A673 (cell line): ENCODE results near the gene DLK2. TPM values are rescaled to one million over a fixed set of nuclear protein-coding genes. Genes with fewer than 3 reads are reported as not detected.

ENCODE experiments used
- BruUV-seq: library from RNA; stranded (reverse); fragments of 400-500 nt; replicated peaks from 2 replicates; lab custom pipeline; 2021; lab: Mats Ljungman, UMichigan
- CTCF ChIA-PET: fragments of 300-600 bp; sonication (Branson Sonifier 250); formaldehyde crosslinking; loops from one replicate; lab custom pipeline; 2022; ENCODE audit warnings: antibody characterized with exemption; lab: Charles Lee
- POLR2A ChIA-PET: fragments of 300-600 bp; sonication (Branson Sonifier 250); formaldehyde crosslinking; loops from one replicate; lab custom pipeline; 2022; ENCODE audit warnings: antibody characterized with exemption; ENCODE audit not compliant: low non-redundant PET; lab: Charles Lee
- DNase-seq: peaks from one replicate; pipeline ENCODE4 v3.0.0-alpha.2; 2015; ENCODE audit warnings: low spot score
- H3K27ac ChIP-seq: fragments of 200-600 bp; sonication (generic); 2 replicates; pipeline ENCODE4 v1.5.1; 2016; ENCODE audit warnings: mixed run types, low read depth, mild to moderate bottlenecking, mixed read lengths, antibody characterized with exemption, low read length; ENCODE audit not compliant: poor library complexity, severe bottlenecking
- H3K27me3 ChIP-seq: fragments of 200-600 bp; sonication (generic); replicated peaks from 2 replicates; pipeline ENCODE4 v1.6.1; 2017; ENCODE audit warnings: mixed run types, low read depth, mild to moderate bottlenecking, mixed read lengths, antibody characterized with exemption, low read length; ENCODE audit not compliant: insufficient read depth, poor library complexity
- H3K36me3 ChIP-seq: fragments of 200-600 bp; sonication (generic); 2 replicates; pipeline ENCODE4 v1.6.1; 2016; ENCODE audit warnings: mixed run types, mild to moderate bottlenecking, mixed read lengths, antibody characterized with exemption, low read length; ENCODE audit not compliant: insufficient read depth, poor library complexity, severe bottlenecking
- H3K4me1 ChIP-seq: fragments of 200-600 bp; sonication (generic); 2 replicates; pipeline ENCODE4 v1.6.1; 2017; ENCODE audit warnings: mixed run types, mild to moderate bottlenecking, mixed read lengths, antibody characterized with exemption, low read length; ENCODE audit not compliant: insufficient read depth, poor library complexity, severe bottlenecking
- H3K4me3 ChIP-seq: fragments of 200-600 bp; sonication (generic); 2 replicates; pipeline ENCODE4 v1.5.1; 2016; ENCODE audit warnings: low read depth, mixed run types, mild to moderate bottlenecking, mixed read lengths, low read length; ENCODE audit not compliant: poor library complexity, severe bottlenecking
- H3K9me3 ChIP-seq: fragments of 200-600 bp; sonication (generic); 2 replicates; pipeline ENCODE4 v1.6.1; 2016; ENCODE audit warnings: mixed run types, low read depth, mild to moderate bottlenecking, mixed read lengths, antibody characterized with exemption, low read length; ENCODE audit not compliant: poor library complexity, severe bottlenecking
- CTCF ChIP-seq: fragments of 300-800, 200-600 bp; sonication (generic); conservative IDR thresholded peaks from 2 replicates; pipeline ENCODE4 v1.5.1; 2017; ENCODE audit warnings: low read depth, mild to moderate bottlenecking, antibody characterized with exemption, low read length, moderate library complexity, mixed read lengths
- EZH2 ChIP-seq: fragments of 200-600 bp; sonication (generic); IDR thresholded peaks from 2 replicates; pipeline ENCODE4 v1.6.1; 2017; ENCODE audit warnings: borderline replicate concordance, low read depth, mild to moderate bottlenecking, mixed read lengths, antibody characterized with exemption, low read length; ENCODE audit not compliant: poor library complexity, severe bottlenecking
- intact Hi-C: fragments of 100-400 bp; cut with micrococcal nuclease; formaldehyde crosslinking; loops from one replicate; pipeline ENCODE4 v1.10.0; 2022; ENCODE audit not compliant: unreplicated experiment
- total RNA-seq: library from RNA; stranded (reverse); gene quantifications from 2 replicates; pipeline ENCODE4 v1.2.3, GENCODE V29; 2021

Gene DLK2
- total RNA-seq, 1 experiment from 2014 or later = 0.67 TPM

GRCh38 chr6:43488667-43489276, 33.4 kb upstream of the DLK2 start:
- Histone ChIP-seq H3K9me3 (no peaks in the 10 kb centered on the region), H3K4me3 (no peak overlapping the region), H3K4me1 (peaks cover 37% of the 10 kb centered on the region), H3K36me3 (no peaks in the 10 kb centered on the region), H3K27ac (no peak overlapping the region), H3K27me3 (no peaks in the 10 kb centered on the region)
- DNase-seq = no peak
- no TSS peak for BruUV-seq
- POLR2A ChIA-PET = no interaction called here
- CTCF ChIA-PET = interaction anchor here (0.6 to 0.9 kb wide), 2 partner anchors 18 to 31 kb away, joined by 3 to 6 read pairs; no protein-coding TSS in a partner anchor
- TF ChIP-seq EZH2 (no peak), CTCF (no peak)
- intact Hi-C loops = no loop called here

GRCh38 chr6:43481591-43482236, 26.4 kb upstream of the DLK2 start:
- Histone ChIP-seq H3K27me3 (no peaks in the 10 kb centered on the region), H3K27ac (no peak overlapping the region), H3K4me1 (peaks cover 33% of the 10 kb centered on the region), H3K36me3 (no peaks in the 10 kb centered on the region), H3K4me3 (no peak overlapping the region), H3K9me3 (no peaks in the 10 kb centered on the region)
- intact Hi-C loops = no loop called here
- TSS peak; percentile 3 for BruUV-seq
- POLR2A ChIA-PET = no interaction called here
- no peak for TF ChIP-seq EZH2
- no peak for TF ChIP-seq CTCF
- CTCF ChIA-PET = interaction anchor here (0.6 kb wide), 2 partner anchors 131 to 294 kb away, joined by 4 to 6 read pairs; no protein-coding TSS in a partner anchor
- DNase-seq = no peak

GRCh38 chr6:43481075-43481474, 25.7 kb upstream of the DLK2 start:
- BruUV-seq = no TSS peak
- DNase-seq = no peak
- H3K4me3 ChIP-seq = no peak overlapping the region
- peaks cover 33% of the 10 kb centered on the region for H3K4me1 ChIP-seq
- intact Hi-C loops = no loop called here
- POLR2A ChIA-PET = interaction anchor here (0.7 kb wide), 1 partner anchor 48 kb away, joined by 3 read pairs; no protein-coding TSS in a partner anchor
- H3K27me3 ChIP-seq = no peaks in the 10 kb centered on the region
- CTCF ChIA-PET = interaction anchor here (0.6 kb wide), 1 partner anchor 293 kb away, joined by 4 read pairs; no protein-coding TSS in a partner anchor
- H3K9me3 ChIP-seq = no peaks in the 10 kb centered on the region
- no peaks in the 10 kb centered on the region for H3K36me3 ChIP-seq
- H3K27ac ChIP-seq = no peak overlapping the region
- TF ChIP-seq EZH2 (no peak), CTCF (no peak)
